ENCODE results near the gene DPY19L3.
"Not testable (repeated sequence)": the region's sequence is repeated elsewhere in the genome, so short reads cannot be mapped to it uniquely, and the experiment has no call there.

The DPY19L3 gene

DNA sequence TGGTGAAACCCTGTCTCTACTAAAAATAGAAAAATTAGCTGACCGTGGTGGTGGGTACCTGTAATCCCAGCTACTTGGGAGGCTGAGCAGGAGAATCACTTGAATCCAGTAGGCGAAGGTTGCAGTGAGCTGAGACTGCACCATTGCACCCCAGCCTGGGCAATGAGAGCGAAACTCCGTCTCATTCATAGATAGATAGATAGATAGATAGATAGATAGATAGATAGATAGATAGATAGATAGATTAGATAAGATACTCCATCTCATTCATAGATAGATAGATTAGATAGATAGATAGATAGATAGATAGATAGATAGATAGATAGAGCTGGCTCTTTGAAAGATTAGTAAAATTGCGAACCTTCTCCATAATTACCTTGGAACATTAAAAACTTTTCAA is 42.0 kb downstream of the DPY19L3 start:
- DNase-seq: not testable (repeated sequence)

DNA sequence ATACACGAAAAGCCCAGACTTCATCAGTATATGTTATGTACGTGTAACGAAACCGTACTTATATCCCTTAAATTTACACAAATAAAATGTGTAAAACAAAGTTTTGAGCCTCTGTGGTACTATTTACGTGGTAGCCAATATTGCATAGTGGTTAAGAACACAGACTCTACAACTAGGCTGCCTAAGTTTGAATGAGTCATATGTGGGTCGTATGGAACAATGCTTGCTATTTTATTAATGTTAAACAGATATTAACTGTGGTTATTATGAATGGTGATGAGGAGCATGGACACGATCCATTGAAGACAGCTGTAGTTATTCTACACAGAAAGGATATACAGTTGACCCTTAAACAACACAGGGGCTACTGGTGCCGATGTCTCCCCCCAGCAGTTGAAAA is 42.5 kb downstream of the DPY19L3 start:
- DNase-seq: no peak

DNA sequence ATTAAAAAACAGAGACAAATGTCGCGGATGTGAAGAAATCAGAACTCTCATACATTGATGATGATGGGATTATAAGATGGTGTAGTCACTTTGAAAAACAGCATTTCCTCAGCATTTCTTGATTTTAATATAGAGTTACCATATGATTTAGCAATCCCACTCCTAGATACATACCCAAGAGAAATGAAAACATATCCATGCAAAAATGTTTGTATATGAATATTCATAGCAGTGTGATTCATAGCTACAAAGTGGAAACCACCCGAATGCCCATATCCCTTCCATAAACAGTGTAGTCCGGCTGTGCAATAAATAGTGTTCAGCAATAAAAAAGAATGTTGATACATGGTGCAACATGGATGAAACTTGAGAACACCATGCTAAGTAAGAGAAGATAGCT is 44.6 kb downstream of the DPY19L3 start:
- DNase-seq: no peak

GRCh38 chr19:32453736-32454135 is 48.2 kb downstream of the DPY19L3 start:
- no peak for DNase-seq

- DNase-seq: no peak
Observed at GRCh38 chr19:32456406-32456805, 50.8 kb downstream of the DPY19L3 start.

DNA sequence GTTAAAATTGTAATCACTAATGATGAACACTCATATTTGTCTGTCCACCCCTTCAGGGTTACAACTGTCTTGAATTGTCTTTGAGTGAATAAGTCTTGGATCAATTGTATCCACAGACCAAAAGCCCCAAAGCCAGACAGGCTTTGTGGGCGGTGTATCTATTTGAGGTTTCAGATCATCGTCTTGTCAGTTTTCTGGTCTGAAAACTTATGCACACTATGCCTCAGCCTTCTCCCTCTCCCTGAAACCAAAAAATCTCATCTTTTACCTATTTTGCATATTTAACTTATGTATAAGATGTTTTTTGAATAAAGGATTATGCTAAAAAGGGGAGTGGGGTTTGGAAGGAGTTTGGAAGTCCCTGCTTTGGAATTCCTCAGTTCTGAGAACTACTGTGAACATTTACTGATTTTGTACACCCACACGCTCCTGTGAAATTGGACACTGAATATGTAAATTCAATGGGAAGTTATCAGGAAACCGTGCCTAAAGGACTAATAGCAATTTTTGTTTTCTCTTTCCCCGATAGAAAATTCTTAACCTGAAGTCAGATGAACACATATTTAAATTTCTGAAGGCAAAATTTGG is 52.1 kb downstream of the DPY19L3 start:
- no peak for DNase-seq

DNA sequence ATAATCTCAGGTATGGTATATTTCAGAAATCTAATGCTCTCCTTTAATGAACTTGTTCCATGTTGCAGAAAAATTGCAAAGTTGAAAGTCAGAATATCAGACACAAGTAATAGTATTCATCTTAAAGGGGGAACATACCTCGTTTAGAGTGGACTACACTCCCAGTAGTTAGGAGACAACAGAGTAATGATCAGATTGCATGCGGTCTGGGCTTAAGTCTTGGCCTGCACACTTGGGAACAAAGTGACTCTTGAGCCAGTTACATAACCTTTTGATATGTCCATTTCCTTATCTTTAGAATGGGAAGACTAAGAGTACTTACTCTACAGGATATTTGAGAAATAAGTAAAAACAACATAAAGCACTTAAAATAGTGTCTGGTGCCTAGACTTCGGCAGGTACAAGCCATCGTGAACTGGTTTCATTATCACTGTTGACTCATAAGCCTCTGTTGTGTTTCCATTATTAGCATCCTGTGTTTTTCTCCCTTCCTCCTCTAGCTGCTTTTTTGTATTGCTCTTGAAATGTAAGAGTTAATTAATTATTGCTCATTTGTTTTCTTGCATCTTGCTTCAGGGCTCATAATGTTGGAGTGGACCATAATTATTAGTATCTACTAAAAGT is 53.0 kb downstream of the DPY19L3 start:
- DNase-seq: no peak

GRCh38 chr19:32459204-32459865 is 53.8 kb downstream of the DPY19L3 start:
- DNase-seq: no peak

DNA sequence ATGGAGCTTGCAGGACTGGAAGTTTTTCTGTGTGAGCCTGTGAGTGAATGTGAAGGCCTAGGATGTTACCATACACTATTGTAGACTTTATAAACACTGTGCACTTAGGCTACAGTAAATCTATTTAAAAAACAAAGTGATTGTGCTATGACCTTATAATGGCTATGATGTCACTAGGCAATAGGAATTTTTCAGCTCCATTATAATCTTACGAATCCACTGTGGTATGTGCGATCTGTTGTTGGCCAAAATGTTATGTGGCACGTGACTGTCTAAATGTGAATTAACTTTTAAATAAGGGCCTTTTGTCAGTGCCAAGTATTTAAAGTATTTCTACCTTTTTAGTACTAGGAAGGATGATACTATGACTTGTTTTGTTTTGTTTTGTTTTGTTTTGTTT is 54.9 kb downstream of the DPY19L3 start:
- no peak for DNase-seq

- DNase-seq: peak; percentile 9
Observed at GRCh38 chr19:32464279-32464678, 58.7 kb downstream of the DPY19L3 start.

GRCh38 chr19:32465176-32465575 is 59.6 kb downstream of the DPY19L3 start:
- DNase-seq: no peak

DNA sequence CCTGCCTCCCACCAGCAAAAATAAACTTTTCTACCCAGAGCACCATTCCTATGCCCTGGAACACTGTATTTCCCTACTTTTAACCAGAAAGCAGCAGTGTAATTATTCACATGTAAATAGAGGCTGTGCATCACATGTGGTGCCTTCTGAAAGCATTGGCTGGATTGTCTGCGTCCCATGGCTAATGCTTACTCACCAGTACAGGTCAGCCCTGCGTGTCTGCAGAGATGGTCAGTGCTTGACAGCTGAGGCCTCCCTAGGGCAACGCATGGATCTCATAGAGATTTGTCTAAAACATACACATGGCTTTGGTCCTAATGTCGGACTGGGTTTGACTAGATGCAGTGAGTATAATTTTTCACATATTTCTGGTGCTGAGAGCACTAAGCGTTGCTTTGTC is 64.2 kb downstream of the DPY19L3 start:
- DNase-seq: no peak

DNA sequence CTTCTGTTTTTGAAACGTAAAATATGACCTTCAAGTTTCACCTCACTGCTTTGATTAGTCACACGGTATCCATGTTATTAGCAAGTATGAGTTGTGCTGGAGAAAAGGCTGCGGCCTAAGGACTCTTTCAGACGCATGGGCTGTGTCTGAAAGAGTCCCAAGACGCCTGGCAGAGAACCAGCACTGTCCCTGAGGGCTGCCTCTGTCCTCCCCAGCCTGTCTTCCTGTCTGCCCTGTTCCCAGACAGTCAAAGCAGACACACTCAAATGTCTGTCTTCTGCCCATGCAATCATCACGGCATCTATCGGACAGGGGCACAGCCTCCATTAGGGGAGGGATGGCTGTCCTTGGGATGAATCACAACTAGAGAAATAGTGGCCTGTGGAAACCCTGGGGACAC is 65.5 kb downstream of the DPY19L3 start:
- DNase-seq: no peak

DNA sequence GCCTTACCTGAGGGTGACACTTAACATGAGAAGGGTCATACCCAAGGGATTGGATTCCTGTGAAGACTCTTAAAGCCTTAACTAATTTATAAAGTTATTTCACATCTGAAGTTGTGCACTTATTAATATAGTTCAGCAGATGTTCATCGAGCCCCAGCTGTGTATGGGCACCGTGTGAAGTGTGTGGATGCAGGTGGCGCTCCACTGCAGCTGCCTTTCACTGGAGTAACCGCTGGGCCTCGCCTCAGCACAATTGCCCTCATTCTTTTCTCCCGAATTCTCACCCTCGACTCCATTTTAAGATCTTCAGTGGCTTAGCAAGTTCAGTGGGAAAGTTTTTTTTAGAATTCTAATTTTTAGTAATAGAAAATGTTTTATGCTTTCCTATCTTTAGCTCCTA is 66.2 kb downstream of the DPY19L3 start:
- DNase-seq: no peak

DNA sequence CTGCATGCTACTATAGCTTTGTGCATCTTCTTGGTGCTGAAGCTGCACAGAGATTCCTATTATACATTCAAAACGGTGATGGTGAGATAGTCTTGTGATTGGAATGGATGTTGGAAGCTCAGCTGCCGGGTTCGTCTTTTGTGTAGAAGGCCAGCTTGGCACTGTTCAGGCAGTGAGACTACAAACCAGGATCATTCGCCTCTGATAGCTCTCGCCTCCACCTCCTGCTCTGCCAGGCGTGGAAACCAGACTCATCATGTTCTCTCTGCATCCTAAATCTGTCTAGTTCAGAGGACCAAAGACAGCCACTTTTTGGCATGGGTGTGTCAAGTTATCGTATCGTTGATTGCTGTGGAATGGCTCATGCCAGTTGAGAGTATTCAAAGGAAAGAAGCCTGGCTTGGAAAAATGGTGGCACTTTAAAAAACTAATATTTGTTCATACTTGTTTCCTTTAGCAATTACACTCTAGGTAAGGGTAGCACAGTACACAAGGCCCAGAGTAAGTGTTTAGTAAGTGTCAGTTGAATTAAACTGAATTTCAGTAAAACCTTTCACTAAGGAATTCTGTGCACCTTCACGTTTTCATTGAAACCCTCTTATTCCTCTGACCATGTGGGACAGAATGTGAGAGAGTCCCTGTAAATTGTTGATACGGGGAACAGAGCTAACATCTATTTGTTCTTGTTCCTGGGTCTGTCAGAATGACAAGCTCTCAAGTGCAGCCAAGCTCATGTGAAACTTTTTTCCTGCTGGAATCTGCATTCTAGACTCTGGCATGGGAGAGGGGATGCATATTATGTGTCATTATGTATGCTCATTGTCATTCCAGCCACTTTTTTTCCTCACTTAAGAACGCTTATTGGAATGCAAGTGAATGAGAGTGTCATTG is 69.8 kb downstream of the DPY19L3 start:
- no peak for DNase-seq

DNA sequence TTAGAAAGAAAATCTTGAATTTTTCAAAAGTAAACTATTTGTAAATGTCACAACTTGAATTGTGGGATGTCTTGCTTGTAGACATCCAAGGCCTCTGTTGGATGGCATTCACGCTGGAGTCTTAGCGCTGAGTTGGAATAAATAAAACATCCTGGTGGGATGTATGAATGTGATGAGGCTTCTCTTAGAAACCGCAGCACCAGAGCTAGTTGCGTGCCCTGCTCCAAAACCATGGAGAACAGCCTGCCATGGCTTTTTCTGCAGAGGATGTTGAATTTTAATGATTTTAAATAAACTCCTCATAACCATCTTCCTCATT is 70.4 kb downstream of the DPY19L3 start:
- no peak for DNase-seq

GRCh38 chr19:32480321-32480720 is 74.8 kb downstream of the DPY19L3 start:
- DNase-seq: no peak

GRCh38 chr19:32483574-32483973 is 78.0 kb downstream of the DPY19L3 start:
- no peak for DNase-seq

- DNase-seq: peak; percentile 6
Observed at GRCh38 chr19:32489971-32490370, 84.4 kb downstream of the DPY19L3 start.

- no peak for DNase-seq
Observed at GRCh38 chr19:32497391-32497790, 91.8 kb downstream of the DPY19L3 start.

GRCh38 chr19:32498648-32499200 is 93.2 kb downstream of the DPY19L3 start:
- no peak for DNase-seq

DNA sequence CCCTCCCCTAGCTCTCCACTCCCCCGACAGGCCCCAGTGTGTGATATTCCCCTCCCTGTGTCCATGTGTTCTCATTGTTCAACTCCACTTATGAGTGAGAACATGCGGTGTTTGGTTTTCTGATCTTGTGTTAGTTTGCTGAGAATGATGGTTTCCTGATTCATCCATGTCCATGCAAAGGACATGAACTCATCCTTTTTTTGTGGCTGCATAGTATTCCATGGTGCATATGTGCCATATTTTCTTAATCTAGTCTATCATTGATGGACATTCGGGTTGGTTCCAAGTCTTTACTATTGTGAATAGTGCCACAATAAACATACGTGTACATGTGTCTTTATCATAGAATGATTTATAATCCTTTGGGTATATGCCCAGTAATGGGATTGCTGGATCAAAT is 106.9 kb downstream of the DPY19L3 start:
- DNase-seq: not testable (repeated sequence)

- no peak for DNase-seq
Observed at GRCh38 chr19:32519023-32519422, 113.5 kb downstream of the DPY19L3 start.
